Fibroblast of mammary gland (primary cell): ENCODE results near the gene NCSTN.

ENCODE experiments used
- DNase-seq: peaks from one replicate; pipeline ENCODE4 v3.0.0-alpha.2; 2010; ENCODE audit warnings: low read depth
- H3K4me3 ChIP-seq: 2 replicates; pipeline ENCODE4 v1.5.1; 2011; ENCODE audit warnings: low read depth, mild to moderate bottlenecking, low read length, moderate library complexity; ENCODE audit not compliant: control insufficient read depth
- CTCF ChIP-seq: conservative IDR thresholded peaks from 2 replicates; pipeline ENCODE4 v1.5.1; 2011; ENCODE audit warnings: low read depth, low read length, inconsistent platforms; ENCODE audit not compliant: control insufficient read depth, insufficient read depth

Gene NCSTN

GRCh38 chr1:160342953-160343869 lies at the start of gene NCSTN, which contains the start of gene COPA:
Gene NCSTN, plus strand, starts transcription at chr1:160343383. Its CDS starts 14 bp downstream, at chr1:160343397.
Gene COPA, minus strand, starts transcription at chr1:160343250. Its CDS starts 80 bp downstream, at chr1:160343170.
- peak within 1 kb of the TSS; percentile 89 for H3K4me3 ChIP-seq
- DNase-seq, result peak; percentile 97

GRCh38 chr1:160296036-160296435 lies 47.1 kb upstream of the NCSTN start:
- DNase-seq, result no peak

More at GRCh38 chr1:160342953-160343869, at the start of gene NCSTN, which contains the start of gene COPA:
- TF ChIP-seq CTCF, result no peak

GRCh38 chr1:160300173-160300572 lies 43.0 kb upstream of the NCSTN start:
- no peak for TF ChIP-seq CTCF
- no peak overlapping the region for H3K4me3 ChIP-seq
- no peak for DNase-seq

More at GRCh38 chr1:160296036-160296435, 47.1 kb upstream of the NCSTN start:
- no peak for TF ChIP-seq CTCF
- no peak overlapping the region for H3K4me3 ChIP-seq

GRCh38 chr1:160307118-160307791 lies 35.9 kb upstream of the NCSTN start:
- DNase-seq, result no peak
- TF ChIP-seq CTCF, result no peak
- H3K4me3 ChIP-seq, result no peak overlapping the region

- peak; percentile 14 for DNase-seq
- no peak overlapping the region for H3K4me3 ChIP-seq
- TF ChIP-seq CTCF, result no peak
Measured at GRCh38 chr1:160308451-160309184, 34.6 kb upstream of the NCSTN start.

GRCh38 chr1:160309185-160309557 lies 34.0 kb upstream of the NCSTN start:
- peak; percentile 71 for DNase-seq
- no peak for TF ChIP-seq CTCF

More at GRCh38 chr1:160309185-160309557, 34.0 kb upstream of the NCSTN start:
- no peak overlapping the region for H3K4me3 ChIP-seq
